Lower lobe of right lung (tissue), 2 donors: ENCODE results near the gene HSPBP1. TPM values are rescaled to one million over a fixed set of nuclear protein-coding genes. Genes with fewer than 3 reads are reported as not detected.

Experiments
- ATAC-seq, 2 donors: fragments of 200-7000 bp; cut with Tn5 transposase; one replicate each; pipeline ENCODE4 v1.9.1; 2020 to 2022; ENCODE audit warnings: mild to moderate bottlenecking in 2 of 2, moderate library complexity in 2 of 2
- DNase-seq: peaks from one replicate; pipeline ENCODE4 v3.0.0-alpha.2; 2020
- H3K27ac ChIP-seq: fragments of 200-600 bp; one replicate; pipeline ENCODE4 v1.8.0; 2022
- H3K27me3 ChIP-seq: fragments of 200-600 bp; one replicate; pipeline ENCODE4 v1.8.0; 2022; ENCODE audit warnings: low read depth
- H3K36me3 ChIP-seq: fragments of 200-600 bp; one replicate; pipeline ENCODE4 v1.8.0; 2022; ENCODE audit warnings: mild to moderate bottlenecking
- H3K4me1 ChIP-seq: fragments of 200-600 bp; one replicate; pipeline ENCODE4 v1.8.0; 2022
- H3K4me3 ChIP-seq: fragments of 200-600 bp; one replicate; pipeline ENCODE4 v1.8.0; 2022; ENCODE audit warnings: mild to moderate bottlenecking
- H3K9me3 ChIP-seq: fragments of 200-600 bp; one replicate; pipeline ENCODE4 v1.8.0; 2022
- CTCF ChIP-seq: fragments of 200-600 bp; IDR thresholded peaks from one replicate; pipeline ENCODE4 v1.8.0; 2022; ENCODE audit warnings: antibody characterized with exemption, mild to moderate bottlenecking
- intact Hi-C: fragments of 100-400 bp; cut with DNase I; formaldehyde crosslinking; loops from one replicate; pipeline ENCODE4 v1.11.0; 2022
- total RNA-seq: library from RNA; stranded (reverse); fragmentation: NEBNext Ultra II Directional; extraction: Animal tissue kit (Norgen Biotek cat#: 25700); gene quantifications from one replicate; pipeline ENCODE4 v1.2.1, GENCODE V29; 2021
- donor health status: DM: no; HTN: yes; CAD: no; lungs with severe emphysema.

HSPBP1 gene
- total RNA-seq, 1 donor from 2014 or later, result 23.9 TPM

- no peak overlapping the region for H3K4me3 ChIP-seq
- peaks cover 10% of the 10 kb centered on the region for H3K36me3 ChIP-seq
- no peak for TF ChIP-seq CTCF
- H3K9me3 ChIP-seq, result no peaks in the 10 kb centered on the region
- intact Hi-C loops, result no loop called here
- DNase-seq (no peak), ATAC-seq (no peak)
- peaks cover 1% of the 10 kb centered on the region for H3K4me1 ChIP-seq
- H3K27me3 ChIP-seq, result no peaks in the 10 kb centered on the region
- no peak overlapping the region for H3K27ac ChIP-seq
Observed at GRCh38 chr19:55265173-55265572, 14.7 kb downstream of the HSPBP1 start.

- no peaks in the 10 kb centered on the region for H3K27me3 ChIP-seq
- H3K9me3 ChIP-seq, result no peaks in the 10 kb centered on the region
- intact Hi-C loops, result no loop called here
- peaks cover 8% of the 10 kb centered on the region for H3K4me1 ChIP-seq
- ATAC-seq (no peak), DNase-seq (no peak)
- H3K4me3 ChIP-seq, result no peak overlapping the region
- no peak overlapping the region for H3K27ac ChIP-seq
- no peak for TF ChIP-seq CTCF
- H3K36me3 ChIP-seq, result peaks cover 10% of the 10 kb centered on the region
Observed at GRCh38 chr19:55264531-55264930, 15.4 kb downstream of the HSPBP1 start.

- Histone ChIP-seq H3K9me3 (no peaks in the 10 kb centered on the region), H3K27ac (no peak overlapping the region), H3K27me3 (no peaks in the 10 kb centered on the region), H3K4me1 (peaks cover 15% of the 10 kb centered on the region), H3K4me3 (no peak overlapping the region), H3K36me3 (peaks cover 4% of the 10 kb centered on the region)
- DNase-seq (no peak), ATAC-seq (no peak)
- no peak for TF ChIP-seq CTCF
- intact Hi-C loops, result no loop called here
Observed at GRCh38 chr19:55262359-55262758, 17.6 kb downstream of the HSPBP1 start.

GRCh38 chr19:55261671-55262126 is 18.2 kb downstream of the HSPBP1 start:
- H3K4me3 ChIP-seq, result no peak overlapping the region
- intact Hi-C loops, result no loop called here
- H3K9me3 ChIP-seq, result no peaks in the 10 kb centered on the region
- ATAC-seq, result no peak
- no peak for DNase-seq
- no peak for TF ChIP-seq CTCF
- peaks cover 4% of the 10 kb centered on the region for H3K36me3 ChIP-seq
- peaks cover 22% of the 10 kb centered on the region for H3K4me1 ChIP-seq
- no peaks in the 10 kb centered on the region for H3K27me3 ChIP-seq
- no peak overlapping the region for H3K27ac ChIP-seq

- DNase-seq (peak; percentile 61), ATAC-seq (no peak)
- H3K9me3 ChIP-seq, result no peaks in the 10 kb centered on the region
- H3K27me3 ChIP-seq, result no peaks in the 10 kb centered on the region
- H3K4me3 ChIP-seq, result peak overlapping the region; percentile 94
- intact Hi-C loops, result no loop called here
- TF ChIP-seq CTCF, result no peak
- H3K4me1 ChIP-seq, result peaks cover 42% of the 10 kb centered on the region
- peaks cover 4% of the 10 kb centered on the region for H3K36me3 ChIP-seq
- peak overlapping the region; percentile 89 for H3K27ac ChIP-seq
Observed at GRCh38 chr19:55259540-55260210, 20.2 kb downstream of the HSPBP1 start.
